ENCODE results near the gene RAD50.
"Not testable (repeated sequence)": the region's sequence is repeated elsewhere in the genome, so short reads cannot be mapped to it uniquely, and the experiment has no call there.

Gene RAD50

DNA sequence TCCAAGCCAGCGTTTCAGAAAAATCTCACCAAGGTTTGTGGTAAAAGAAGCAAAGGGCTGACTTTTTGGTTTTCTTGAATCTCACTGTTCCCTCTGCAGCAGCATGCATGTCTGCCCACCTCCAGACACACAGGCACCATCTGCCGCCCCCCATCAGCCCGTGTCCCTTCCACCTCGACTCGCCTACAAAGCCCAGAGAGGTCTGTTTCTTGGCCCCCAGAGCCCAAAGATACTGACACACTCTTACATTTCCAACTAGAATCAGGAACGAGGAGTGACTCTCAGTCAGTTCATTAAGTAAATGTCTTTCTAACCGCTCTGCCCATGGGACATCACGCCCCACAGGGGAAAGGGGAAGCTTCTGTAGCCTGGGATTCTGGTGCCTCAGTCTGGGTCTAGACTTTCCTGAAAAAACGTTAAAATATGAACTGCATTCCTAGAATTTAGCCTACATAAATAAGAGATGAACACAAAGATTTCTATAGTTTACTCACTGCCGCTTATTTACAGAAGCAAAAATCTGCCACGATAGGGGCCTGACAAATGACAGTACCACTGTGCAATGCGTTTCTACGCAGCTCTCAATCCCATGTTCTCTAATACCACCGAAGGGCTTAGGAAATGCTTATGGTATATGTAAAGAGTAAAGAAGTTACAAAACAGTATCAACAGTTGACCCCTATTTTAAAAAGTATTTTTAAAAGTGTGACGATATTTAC is 121.1 kb downstream of the RAD50 start:
- DNase-seq, result no peak

GRCh38 chr5:132678735-132679134 is 122.0 kb downstream of the RAD50 start:
- DNase-seq, result no peak

DNA sequence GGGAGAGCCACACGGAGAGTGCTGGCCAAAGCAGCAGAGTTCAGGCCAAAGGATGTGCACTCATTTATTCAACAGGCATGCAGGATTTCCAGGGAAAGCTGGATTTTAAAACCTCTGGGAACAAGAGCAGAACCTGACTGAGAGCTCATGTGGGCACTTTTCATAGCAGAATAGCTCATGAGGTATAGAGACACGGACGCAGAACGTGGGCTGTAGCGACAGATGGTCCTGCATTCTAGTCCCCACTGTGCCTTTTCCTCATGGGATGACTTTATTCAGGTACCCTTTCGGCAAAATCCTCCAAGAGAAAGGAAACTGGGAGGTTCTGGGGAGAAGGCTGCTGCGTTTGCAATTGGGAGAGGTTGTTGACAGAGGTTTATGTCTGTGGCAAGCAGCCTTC is 122.4 kb downstream of the RAD50 start:
- no peak for DNase-seq

- no peak for DNase-seq
These were observed 123.1 kb downstream of the RAD50 start for GRCh38 chr5:132679717-132680380.

DNA sequence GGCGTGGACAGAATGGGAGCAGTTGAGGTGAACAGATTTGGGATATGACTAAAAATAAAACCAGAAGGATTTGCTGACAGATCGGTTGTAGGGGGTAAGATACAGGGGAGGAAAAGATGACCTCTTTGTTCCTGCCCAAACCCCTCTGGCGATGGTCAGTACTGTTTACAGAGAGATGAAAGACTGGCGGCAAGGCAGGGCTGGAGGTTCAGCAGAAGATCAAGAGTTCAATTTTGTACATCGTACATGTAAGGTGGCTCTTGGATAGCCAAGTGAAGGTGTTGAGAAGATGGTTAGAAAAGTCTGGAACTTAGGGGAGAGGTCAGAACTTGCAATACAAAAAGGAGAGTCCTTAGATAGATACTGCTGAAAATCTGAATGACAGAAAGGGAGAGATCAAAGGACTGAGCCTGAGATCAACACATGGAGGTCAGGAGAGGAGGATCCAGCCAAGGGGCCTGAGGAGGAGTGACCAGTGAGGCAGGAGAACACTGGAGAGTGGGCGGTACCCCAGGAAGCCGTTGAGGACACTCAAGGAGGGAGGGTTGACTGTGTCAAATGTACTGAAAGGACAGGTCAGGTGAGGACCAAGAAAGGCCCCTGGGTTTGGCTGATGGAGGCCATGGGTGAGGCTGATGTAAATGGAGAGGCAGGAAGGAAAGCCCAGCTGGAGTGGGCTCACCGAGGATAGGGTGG is 124.2 kb downstream of the RAD50 start:
- no peak for DNase-seq

DNA sequence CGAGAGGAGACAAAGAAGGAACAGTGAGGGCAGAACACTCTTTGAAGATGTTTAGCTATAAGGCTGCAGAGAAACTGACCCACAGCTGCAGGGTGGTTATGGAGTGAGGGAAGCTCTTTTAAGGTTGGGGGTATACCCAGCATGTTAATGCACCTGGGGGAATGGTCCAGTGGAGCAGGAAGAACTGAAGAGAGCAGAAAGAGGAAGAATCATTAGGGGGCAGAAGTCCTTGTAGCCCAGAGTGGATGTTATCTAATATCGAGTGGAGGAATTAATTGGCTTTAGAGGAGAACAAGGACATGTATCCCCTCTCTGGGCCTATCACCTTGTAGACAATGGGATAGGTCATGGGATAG is 124.7 kb downstream of the RAD50 start:
- DNase-seq, result no peak

- no peak for DNase-seq
These were observed 125.2 kb downstream of the RAD50 start for GRCh38 chr5:132681983-132682382.

DNA sequence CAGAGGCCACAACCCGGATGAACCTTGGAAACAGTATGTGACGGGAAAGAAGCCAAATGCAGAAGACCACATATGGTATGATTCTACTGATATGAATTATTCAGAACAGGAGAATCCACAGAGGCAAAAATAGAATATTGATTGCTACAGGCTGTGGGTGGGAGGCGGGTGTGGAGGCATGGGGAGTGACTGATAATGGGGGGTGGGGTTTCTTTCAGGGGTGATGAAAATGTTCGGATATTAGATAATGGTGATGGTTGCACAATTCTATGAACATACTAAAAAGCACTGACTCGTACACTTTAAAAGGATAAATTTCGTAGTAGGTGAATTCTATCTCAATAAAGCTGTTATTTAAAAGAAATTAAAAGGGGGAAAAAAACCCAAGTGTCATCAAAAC is 127.7 kb downstream of the RAD50 start:
- no peak for DNase-seq

- DNase-seq, result no peak
These were observed 128.3 kb downstream of the RAD50 start for GRCh38 chr5:132684922-132685720.

DNA sequence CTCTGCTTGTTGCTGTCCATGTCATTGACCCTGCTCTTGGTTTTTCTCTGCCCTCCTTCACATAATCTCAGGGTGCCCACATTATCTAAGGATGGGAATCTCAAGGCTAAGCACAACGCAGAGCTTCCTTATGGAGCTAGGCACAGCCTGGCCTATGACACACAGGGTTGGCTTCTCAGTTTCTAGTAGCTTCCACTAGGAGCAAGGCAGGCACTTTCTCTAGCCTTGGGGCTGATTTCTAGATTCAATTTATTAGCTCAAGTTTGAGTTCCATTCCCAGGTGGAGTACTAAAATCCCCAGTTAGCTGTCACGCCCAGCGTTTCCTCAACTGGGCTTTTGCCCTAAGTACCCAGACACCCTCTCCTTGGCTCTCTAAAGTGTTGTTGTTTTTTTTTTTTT is 129.4 kb downstream of the RAD50 start:
- DNase-seq, result no peak

- DNase-seq, result no peak
These were observed 131.2 kb downstream of the RAD50 start for GRCh38 chr5:132687995-132688394.

DNA sequence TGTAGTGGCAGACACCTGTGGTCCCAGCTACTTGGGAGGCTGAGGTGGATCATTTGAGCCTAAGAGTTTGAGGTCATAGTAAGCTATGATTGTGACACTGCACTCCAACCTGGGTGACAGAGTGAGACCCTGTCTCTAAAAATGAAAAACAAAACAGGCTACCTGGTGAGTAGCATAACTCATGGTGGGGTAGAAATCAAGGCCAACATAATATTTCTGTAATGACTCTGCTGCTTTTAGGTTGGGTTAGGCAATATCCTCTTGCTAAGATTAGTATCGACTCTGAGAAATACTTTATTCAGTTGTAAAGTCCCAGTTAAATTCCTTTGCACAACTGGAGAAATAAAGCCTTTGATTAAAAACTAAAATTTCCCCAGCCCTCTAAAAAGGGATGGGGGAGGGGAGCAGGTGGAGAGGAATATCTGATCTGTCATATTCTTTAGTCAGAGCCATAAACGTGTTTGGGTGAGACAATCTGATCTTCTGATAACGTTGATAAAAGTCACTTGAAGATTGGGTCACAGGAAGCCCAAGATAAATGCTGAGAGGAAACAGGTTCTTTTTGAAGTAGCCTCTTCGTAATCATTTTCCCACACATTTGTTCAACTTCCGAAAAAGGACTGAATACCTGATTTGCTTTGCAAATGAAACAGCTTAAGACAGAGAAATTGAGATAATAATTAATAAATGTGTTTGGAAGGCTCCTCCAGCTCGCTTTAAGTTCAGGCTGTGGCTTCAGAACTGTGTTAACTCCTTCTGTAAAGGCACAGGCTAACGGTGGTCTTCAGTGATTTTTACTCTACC is 132.0 kb downstream of the RAD50 start:
- DNase-seq, result no peak

DNA sequence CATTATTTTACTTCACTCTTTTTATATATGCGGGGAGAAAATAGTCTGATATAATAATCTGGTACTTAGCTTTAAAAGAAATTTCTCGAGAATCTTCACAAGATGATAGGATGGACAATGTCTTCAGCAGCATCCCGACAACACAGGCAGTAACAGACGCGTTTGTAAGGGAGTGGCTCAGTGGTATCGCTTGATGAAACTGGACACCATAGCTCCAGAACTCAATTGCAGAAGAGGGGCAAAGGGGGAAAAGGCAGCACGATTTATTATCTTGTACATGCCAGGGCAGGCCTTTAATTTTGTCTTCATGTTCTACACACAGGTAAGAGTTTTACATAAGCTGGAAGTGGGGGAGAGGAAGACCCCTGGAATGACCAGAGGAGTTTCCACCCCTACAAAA is 132.7 kb downstream of the RAD50 start:
- DNase-seq, result no peak

DNA sequence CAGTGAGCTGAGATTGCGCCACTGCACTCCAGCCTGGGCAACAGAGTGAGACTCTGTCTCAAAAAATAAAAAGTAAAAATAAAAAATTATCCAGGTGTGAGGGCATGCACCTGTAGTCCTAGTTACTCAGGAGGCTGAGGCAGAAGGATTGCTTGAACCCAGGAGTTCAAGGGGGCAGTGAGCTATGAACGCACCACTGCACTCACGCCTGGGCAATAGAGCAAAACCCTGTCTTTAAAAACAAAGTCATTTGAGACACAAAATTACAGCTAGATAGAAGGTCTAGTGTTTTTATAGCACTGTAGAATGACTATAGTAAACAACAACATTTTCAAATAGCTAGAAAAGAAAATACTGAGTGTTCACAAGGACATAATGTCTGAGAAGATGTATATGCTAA is 133.4 kb downstream of the RAD50 start:
- no peak for DNase-seq

GRCh38 chr5:132691755-132692631 is 135.2 kb downstream of the RAD50 start:
- not testable (repeated sequence) for DNase-seq

DNA sequence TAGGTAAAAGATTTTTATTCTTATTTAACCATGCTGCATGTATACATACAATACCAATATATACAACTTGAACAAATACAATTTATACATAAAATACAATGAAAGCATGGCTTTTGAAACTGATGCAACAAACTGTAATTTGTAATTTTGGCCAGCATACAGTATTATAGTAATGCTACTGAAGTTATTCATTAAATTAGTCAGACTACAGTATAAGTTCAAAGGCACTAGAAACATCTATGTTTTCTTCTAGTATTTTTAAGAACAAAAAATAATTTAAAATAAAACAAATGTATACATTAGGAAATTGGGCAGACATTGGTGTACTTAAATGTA is 135.8 kb downstream of the RAD50 start:
- DNase-seq, result no peak
